Right atrium auricular region (tissue), 2 donors: ENCODE data around the gene IFI27L1. TPM values are rescaled to one million over a fixed set of nuclear protein-coding genes. Genes with fewer than 3 reads are reported as not detected.

Source experiments
- DNase-seq: peaks from one replicate; pipeline ENCODE4 v3.0.0-alpha.2; 2019; ENCODE audit warnings: low spot score
- H3K27ac ChIP-seq, 2 donors: fragments of 200-600 bp; sonication (generic); 1 replicate in 1 of 2; 2 replicates in 1 of 2; pipeline ENCODE4 v1.5.1; 2016 to 2019
- H3K27me3 ChIP-seq, 2 donors: fragments of 200-600 bp; sonication (generic); one replicate each; pipeline versions ENCODE4 v1.5.1 to v1.6.0; 2017 to 2019
- H3K36me3 ChIP-seq: fragments of 200-600 bp; sonication (generic); one replicate; pipeline ENCODE4 v1.5.1; 2016
- H3K4me1 ChIP-seq, 2 donors: fragments of 200-600 bp; sonication (generic); one replicate each; pipeline versions ENCODE4 v1.5.1 to v1.6.0; 2017 to 2019
- H3K4me3 ChIP-seq, 2 donors: fragments of 200-600 bp; sonication (generic); 1 replicate in 1 of 2; 2 replicates in 1 of 2; pipeline ENCODE4 v1.5.1; 2017 to 2019; ENCODE audit warnings: mild to moderate bottlenecking in 1 of 2, moderate library complexity in 1 of 2
- H3K9me3 ChIP-seq, 2 donors: fragments of 200-600 bp; sonication (generic); one replicate each; pipeline ENCODE4 v1.5.1; 2019
- total RNA-seq, 2 donors: library from RNA; depleted of rRNA; stranded (reverse); fragments of >200 nt; gene quantifications; one replicate each; pipeline ENCODE4 v1.1.0, GENCODE V29; 2016
- TF ChIP-seq, protein P1 (sequence below), 2 donors: fragments of 200-600 bp; sonication (generic); IDR thresholded peaks; one replicate each; pipeline ENCODE4 v1.5.1; 2019; ENCODE audit warnings: antibody characterized with exemption in 2 of 2

IFI27L1 gene
- total RNA-seq, 2 donors from 2014 or later: 13.8 to 21.1 TPM

DNA sequence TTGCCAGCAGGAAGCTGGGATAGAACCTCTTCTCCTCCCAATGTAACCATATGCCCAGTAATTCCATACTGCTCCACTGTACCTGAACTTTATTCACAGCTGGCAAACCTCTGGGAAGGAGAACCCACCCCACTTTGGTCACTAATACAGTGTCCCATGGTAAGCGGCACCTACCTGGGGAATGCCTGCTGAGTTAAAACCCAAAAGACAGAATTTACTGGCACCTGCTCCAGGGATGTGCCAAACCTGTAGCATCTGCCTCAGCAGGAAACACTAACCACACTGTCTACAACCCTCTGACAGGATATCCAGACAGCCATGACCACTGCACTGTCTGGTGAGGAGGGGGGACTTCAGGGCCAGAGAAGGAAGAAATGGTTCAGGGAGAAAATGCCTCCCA is 26.7 kb upstream of the IFI27L1 start:
- H3K9me3 ChIP-seq: no peaks in the 10 kb centered on the region
- DNase-seq: peak; percentile 34
- peaks cover 0 to 24% of the 10 kb centered on the region in 2 donors for H3K4me1 ChIP-seq
- H3K27me3 ChIP-seq: no peaks in the 10 kb centered on the region
- H3K27ac ChIP-seq: no peak overlapping the region
- H3K36me3 ChIP-seq: peaks cover 99% of the 10 kb centered on the region
- H3K4me3 ChIP-seq: no peak overlapping the region
- TF ChIP-seq, protein P1, sequence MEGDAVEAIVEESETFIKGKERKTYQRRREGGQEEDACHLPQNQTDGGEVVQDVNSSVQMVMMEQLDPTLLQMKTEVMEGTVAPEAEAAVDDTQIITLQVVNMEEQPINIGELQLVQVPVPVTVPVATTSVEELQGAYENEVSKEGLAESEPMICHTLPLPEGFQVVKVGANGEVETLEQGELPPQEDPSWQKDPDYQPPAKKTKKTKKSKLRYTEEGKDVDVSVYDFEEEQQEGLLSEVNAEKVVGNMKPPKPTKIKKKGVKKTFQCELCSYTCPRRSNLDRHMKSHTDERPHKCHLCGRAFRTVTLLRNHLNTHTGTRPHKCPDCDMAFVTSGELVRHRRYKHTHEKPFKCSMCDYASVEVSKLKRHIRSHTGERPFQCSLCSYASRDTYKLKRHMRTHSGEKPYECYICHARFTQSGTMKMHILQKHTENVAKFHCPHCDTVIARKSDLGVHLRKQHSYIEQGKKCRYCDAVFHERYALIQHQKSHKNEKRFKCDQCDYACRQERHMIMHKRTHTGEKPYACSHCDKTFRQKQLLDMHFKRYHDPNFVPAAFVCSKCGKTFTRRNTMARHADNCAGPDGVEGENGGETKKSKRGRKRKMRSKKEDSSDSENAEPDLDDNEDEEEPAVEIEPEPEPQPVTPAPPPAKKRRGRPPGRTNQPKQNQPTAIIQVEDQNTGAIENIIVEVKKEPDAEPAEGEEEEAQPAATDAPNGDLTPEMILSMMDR (IDR thresholded peaks at IDR 0.05): no peak

DNA sequence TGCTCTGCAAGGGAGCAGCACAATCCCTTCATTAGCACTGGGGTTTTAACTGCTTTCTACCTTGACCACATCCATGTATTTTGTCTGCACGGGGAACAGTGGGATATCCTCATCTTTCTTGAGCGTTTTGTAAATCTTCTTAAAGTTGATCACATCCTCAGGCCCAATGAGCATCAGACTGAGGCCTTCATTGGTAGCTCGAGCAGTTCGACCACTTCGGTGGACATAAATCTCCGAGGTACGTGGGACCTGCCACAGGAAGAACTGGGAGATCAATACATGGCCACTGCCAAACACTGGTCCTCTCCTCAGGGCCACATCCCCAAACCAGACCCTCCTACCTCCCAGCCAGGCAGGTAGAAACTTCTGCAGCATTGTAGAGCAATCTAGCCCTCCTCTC is 26.2 kb upstream of the IFI27L1 start:
- Histone ChIP-seq H3K27ac (no peak overlapping the region), H3K27me3 (no peaks in the 10 kb centered on the region), H3K4me3 (no peak overlapping the region), H3K36me3 (peaks cover 99% of the 10 kb centered on the region), H3K4me1 (peaks cover 0 to 23% of the 10 kb centered on the region in 2 donors), H3K9me3 (no peaks in the 10 kb centered on the region)
- DNase-seq: peak; percentile 40
- TF ChIP-seq, protein P1 (IDR thresholded peaks at IDR 0.05): no peak

DNA sequence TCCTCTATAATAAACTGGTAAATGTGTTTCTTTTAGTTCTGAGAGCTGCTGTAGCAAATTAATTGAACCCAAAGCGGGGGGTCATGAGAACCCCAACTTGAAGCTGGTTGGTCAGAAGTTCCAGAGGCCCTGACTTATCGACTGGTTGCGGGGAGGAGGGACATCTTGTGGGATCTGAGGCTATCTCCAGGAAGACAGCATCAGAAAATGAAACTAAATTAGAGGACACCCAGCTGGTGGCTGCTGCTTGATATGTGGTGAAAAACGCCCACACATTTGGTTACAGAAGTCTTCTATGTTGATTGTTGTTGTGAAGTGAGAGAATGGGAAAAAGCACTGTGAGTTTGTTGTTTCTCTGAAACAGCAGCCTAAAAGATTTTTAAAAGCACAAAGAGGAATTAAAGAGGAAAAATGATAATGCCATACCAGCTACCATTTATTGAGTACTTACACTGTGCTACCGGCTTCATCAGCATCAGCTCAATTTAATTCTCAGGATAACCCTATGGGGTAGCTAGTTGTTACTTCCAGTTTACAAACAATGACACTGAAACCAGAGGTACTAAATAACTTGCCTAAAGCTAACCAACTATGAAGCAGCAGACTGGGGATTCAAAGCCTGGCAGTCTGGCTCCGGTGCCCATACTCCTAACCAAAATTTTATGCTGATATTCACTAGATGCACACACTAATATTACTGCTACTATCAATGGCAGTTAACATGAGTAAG is 24.4 kb upstream of the IFI27L1 start:
- no peaks in the 10 kb centered on the region for H3K27me3 ChIP-seq
- TF ChIP-seq, protein P1 (IDR thresholded peaks at IDR 0.05): no peak
- H3K27ac ChIP-seq: no peak overlapping the region
- H3K4me3 ChIP-seq: no peak overlapping the region
- H3K36me3 ChIP-seq: peaks cover 100% of the 10 kb centered on the region
- H3K4me1 ChIP-seq: peaks cover 0 to 12% of the 10 kb centered on the region in 2 donors
- no peaks in the 10 kb centered on the region for H3K9me3 ChIP-seq
- DNase-seq: peak; percentile 11

DNA sequence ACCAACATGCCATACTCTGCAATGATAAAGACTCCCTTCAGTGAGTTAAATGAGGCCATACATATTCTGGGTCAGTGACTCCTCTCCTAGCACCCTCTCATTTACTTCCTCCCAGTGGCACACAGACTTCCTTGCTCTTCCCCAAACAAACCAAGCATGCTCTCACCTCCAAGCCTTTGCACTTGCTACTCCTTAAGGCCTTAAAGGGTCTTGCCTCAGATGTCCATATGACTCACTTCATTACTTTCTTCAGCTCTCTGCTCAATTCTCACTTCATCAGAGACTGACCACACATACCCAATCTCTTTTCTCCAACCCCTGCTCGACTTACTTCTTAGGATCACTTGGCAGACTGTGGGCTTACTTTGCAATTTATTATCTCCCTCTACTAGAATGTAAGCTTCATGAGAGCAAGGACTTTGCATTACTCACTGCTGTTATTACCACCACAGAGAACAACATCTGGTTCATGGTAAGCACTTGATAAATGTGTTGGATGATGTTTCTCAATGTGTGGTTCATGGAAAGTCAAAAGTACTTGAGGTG is 22.9 kb upstream of the IFI27L1 start:
- Histone ChIP-seq H3K36me3 (peaks cover 92% of the 10 kb centered on the region), H3K4me1 (peaks cover 0 to 21% of the 10 kb centered on the region in 2 donors), H3K27me3 (no peaks in the 10 kb centered on the region), H3K27ac (no peak overlapping the region), H3K9me3 (no peaks in the 10 kb centered on the region), H3K4me3 (no peak overlapping the region)
- DNase-seq: no peak
- TF ChIP-seq, protein P1 (IDR thresholded peaks at IDR 0.05): no peak

DNA sequence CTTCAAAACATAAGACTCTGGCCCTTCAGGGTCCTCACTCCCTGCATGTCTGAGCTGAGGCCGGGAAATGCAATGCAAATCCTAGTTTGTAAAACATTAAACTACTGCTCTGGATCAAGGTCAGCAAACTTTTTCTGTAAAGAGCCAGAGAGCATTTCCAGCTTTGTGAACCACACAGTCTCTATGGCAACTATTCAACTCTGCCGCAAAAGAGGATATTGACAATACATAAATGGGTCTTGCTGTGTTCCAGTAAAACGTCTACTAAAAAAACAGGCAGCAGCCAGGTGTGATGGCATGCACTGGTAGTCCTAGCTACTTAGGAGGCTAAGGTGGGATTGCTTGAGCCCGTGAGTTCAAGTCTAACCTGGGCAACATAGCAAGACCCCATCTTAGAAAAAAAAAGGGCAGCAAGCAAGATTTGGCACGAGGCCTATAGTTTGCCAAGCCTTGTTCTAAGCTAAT is 22.4 kb upstream of the IFI27L1 start:
- no peak for DNase-seq
- H3K4me1 ChIP-seq: peaks cover 0 to 21% of the 10 kb centered on the region in 2 donors
- no peak overlapping the region for H3K27ac ChIP-seq
- peaks cover 90% of the 10 kb centered on the region for H3K36me3 ChIP-seq
- TF ChIP-seq, protein P1 (IDR thresholded peaks at IDR 0.05): no peak
- H3K4me3 ChIP-seq: no peak overlapping the region
- no peaks in the 10 kb centered on the region for H3K9me3 ChIP-seq
- no peaks in the 10 kb centered on the region for H3K27me3 ChIP-seq
